BE2C (cell line): ENCODE data around the gene TMEM33.
"Not testable (repeated sequence)": the region's sequence is repeated elsewhere in the genome, so short reads cannot be mapped to it uniquely, and the experiment has no call there.

Experiments
- DNase-seq: peaks from one replicate; pipeline ENCODE4 v3.0.0-alpha.2; 2020
- H3K27me3 ChIP-seq: fragments of 250-450 bp; sonication (Bioruptor Pico); 2 replicates; pipeline ENCODE4 v1.5.1; 2020; ENCODE audit warnings: mild to moderate bottlenecking
- H3K36me3 ChIP-seq: fragments of 250-450 bp; sonication (Bioruptor Pico); 2 replicates; pipeline ENCODE4 v1.5.1; 2020; ENCODE audit warnings: mild to moderate bottlenecking
- H3K4me1 ChIP-seq: fragments of 250-450 bp; sonication (Bioruptor Pico); 2 replicates; pipeline ENCODE4 v1.5.1; 2020
- H3K4me3 ChIP-seq: 2 replicates; pipeline ENCODE4 v1.5.1; 2011; ENCODE audit warnings: low read depth, low read length
- H3K9me3 ChIP-seq: fragments of 250-450 bp; sonication (Bioruptor Pico); 2 replicates; pipeline ENCODE4 v1.5.1; 2020
- CTCF ChIP-seq: IDR thresholded peaks from 2 replicates; pipeline ENCODE4 v1.5.1; 2012; ENCODE audit warnings: mild to moderate bottlenecking, low read depth, low read length

TMEM33 gene

GRCh38 chr4:41889317-41889716, 45.9 kb upstream of the TMEM33 start:
- no peaks in the 10 kb centered on the region for H3K9me3 ChIP-seq
- peaks cover 42% of the 10 kb centered on the region for H3K4me1 ChIP-seq
- TF ChIP-seq CTCF: no peak
- H3K36me3 ChIP-seq: no peaks in the 10 kb centered on the region
- H3K4me3 ChIP-seq: no peak overlapping the region
- no peak for DNase-seq
- no peaks in the 10 kb centered on the region for H3K27me3 ChIP-seq

GRCh38 chr4:41890085-41890484, 45.1 kb upstream of the TMEM33 start:
- Histone ChIP-seq H3K27me3 (no peaks in the 10 kb centered on the region), H3K4me3 (no peak overlapping the region), H3K4me1 (peaks cover 36% of the 10 kb centered on the region), H3K36me3 (no peaks in the 10 kb centered on the region), H3K9me3 (no peaks in the 10 kb centered on the region)
- TF ChIP-seq CTCF: no peak
- DNase-seq: no peak

GRCh38 chr4:41896648-41897047, 38.6 kb upstream of the TMEM33 start:
- TF ChIP-seq CTCF: no peak

DNA sequence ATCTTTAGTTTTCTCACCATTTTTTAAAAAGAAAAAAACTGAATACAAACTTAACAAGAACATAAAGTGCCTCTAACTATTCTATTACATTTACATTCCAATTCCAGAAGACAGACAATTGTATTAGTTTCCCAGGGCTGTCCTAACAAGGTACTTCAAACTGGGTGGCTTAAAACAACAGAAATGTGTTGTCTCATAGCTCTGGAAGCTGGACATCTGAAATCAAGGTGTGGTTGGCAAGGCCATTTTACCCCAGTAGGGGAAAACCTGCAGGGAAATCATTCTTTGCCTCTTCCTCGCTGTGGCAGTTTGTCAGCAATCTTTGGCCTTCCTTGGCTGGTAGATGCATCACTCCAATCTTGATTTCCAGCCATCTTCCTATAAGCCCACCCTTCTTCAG, 37.5 kb upstream of the TMEM33 start:
- Histone ChIP-seq H3K27me3 (no peaks in the 10 kb centered on the region), H3K4me3 (no peak overlapping the region), H3K9me3 (no peaks in the 10 kb centered on the region), H3K36me3 (no peaks in the 10 kb centered on the region), H3K4me1 (0 out of 2 replicates have a peak, but pooled peaks cover 5% of the 10 kb centered on the region)
- TF ChIP-seq CTCF: no peak
- no peak for DNase-seq

More at GRCh38 chr4:41896648-41897047, 38.6 kb upstream of the TMEM33 start:
- Histone ChIP-seq H3K36me3 (no peaks in the 10 kb centered on the region), H3K27me3 (no peaks in the 10 kb centered on the region), H3K4me3 (no peak overlapping the region), H3K9me3 (no peaks in the 10 kb centered on the region), H3K4me1 (0 out of 2 replicates have a peak, but pooled peaks cover 5% of the 10 kb centered on the region)
- no peak for DNase-seq

DNA sequence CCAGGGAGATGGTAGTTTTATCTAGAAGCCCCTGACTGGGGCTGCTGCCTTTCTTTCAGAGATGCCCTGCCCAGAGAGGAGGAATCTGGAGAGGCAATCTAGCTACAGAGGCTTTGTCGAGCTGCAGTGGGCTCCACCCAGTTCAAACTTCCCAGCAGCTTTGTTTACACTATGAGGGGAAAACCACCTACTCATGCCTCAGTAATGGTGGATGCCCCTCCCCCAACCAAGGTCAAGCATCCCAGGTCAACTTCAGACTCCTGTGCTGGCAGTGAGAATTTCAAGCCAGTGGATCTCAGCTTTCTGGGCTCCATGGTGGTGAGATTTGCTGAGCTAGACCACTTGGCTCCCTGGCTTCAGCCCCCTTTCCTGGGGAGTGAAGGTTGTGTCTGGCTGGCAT, 26.1 kb upstream of the TMEM33 start:
- not testable (repeated sequence) for DNase-seq, H3K9me3 ChIP-seq, H3K36me3 ChIP-seq, H3K4me3 ChIP-seq, H3K27me3 ChIP-seq, H3K4me1 ChIP-seq

DNA sequence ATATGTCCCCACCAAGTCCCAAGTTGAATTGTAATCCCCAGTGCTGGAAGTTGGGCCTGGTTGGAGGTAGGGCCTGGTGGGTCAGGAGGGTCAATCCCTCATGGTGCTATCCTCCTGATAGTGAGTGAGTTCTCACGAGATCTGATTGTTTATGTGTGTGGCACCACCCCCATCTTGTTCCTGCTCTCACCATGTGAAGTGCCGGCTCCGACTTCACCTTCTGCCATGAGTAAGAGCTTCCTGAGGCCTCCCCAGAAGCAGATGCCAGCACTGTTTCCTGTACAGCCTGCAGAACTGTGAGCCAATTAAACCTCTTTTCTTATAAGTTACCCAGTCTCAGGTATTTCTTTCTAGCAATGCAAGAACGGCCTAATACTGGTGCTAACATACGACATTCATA, 22.7 kb upstream of the TMEM33 start:
- Histone ChIP-seq H3K36me3 (no peaks in the 10 kb centered on the region), H3K4me1 (no peaks in the 10 kb centered on the region), H3K27me3 (no peaks in the 10 kb centered on the region), H3K4me3 (no peak overlapping the region), H3K9me3 (no peaks in the 10 kb centered on the region)
- no peak for DNase-seq
- no peak for TF ChIP-seq CTCF

DNA sequence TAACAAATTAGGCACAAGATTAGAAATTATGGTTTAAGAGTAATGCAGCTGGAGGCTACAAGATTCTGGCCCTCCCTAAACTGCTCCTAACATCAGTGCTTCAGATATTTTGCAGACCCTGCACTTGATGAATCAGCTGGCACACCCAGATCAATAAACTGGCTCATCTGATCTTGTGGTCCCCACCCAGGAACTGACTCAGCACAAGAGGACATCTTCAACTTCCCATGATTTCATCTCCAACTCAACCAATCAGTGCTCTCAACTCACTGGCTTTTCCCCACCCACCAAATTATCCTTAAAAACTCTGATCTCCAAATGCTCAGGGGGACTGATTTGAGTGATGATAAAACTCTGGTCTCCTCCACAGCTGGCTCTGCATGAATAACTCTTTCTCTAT, 21.7 kb upstream of the TMEM33 start:
- no peaks in the 10 kb centered on the region for H3K4me1 ChIP-seq
- DNase-seq: no peak
- TF ChIP-seq CTCF: no peak
- no peaks in the 10 kb centered on the region for H3K27me3 ChIP-seq
- H3K4me3 ChIP-seq: no peak overlapping the region
- H3K36me3 ChIP-seq: no peaks in the 10 kb centered on the region
- H3K9me3 ChIP-seq: no peaks in the 10 kb centered on the region
